Measurements from ENCODE around the gene RPS19. TPM values are rescaled to one million over a fixed set of nuclear protein-coding genes. Genes with fewer than 3 reads are reported as not detected.
A peak's percentile ranks its signal among the peaks of the same experiment; 100 is the strongest.

The RPS19 gene
- total and polyA plus RNA-seq, 4 donors, result 275 to 655 (median 476) TPM

- whole genome bisulfite sequencing, result 79% methylated on average over 17 of the region's 17 CpGs
- Histone ChIP-seq H3K4me3 (ENCODE audit: low read depth in 1 of 3, low read length in 3 of 3) (no peak overlapping the region), H3K9me3 (ENCODE audit: control insufficient read depth in 4 of 4, low read length in 3 of 4) (no peaks in the 10 kb centered on the region), H3K27ac (ENCODE audit: low read depth in 1 of 2, low read length in 2 of 2) (peak overlapping the region in 1 of 2 donors; percentile 41), H3K36me3 (ENCODE audit: control insufficient read depth in 4 of 4, insufficient read depth in 3 of 4, low read depth in 1 of 4, low read length in 3 of 4) (no peaks in the 10 kb centered on the region), H3K4me1 (ENCODE audit: control insufficient read depth in 4 of 4, insufficient read depth in 4 of 4, low read length in 3 of 4) (peaks cover 0 to 6% (median 2%) of the 10 kb centered on the region in 4 donors), H3K27me3 (ENCODE audit: control insufficient read depth in 4 of 4, insufficient read depth in 4 of 4, low read length in 3 of 4) (no peaks in the 10 kb centered on the region), H3K9ac (ENCODE audit: low read depth in 1 of 2, low read length in 2 of 2) (peak overlapping the region in 1 of 2 donors; percentile 27)
- TF ChIP-seq MAX (IDR thresholded peaks at IDR 0.05) (no peak), FOXA1 (IDR thresholded peaks at IDR 0.05) (no peak), RXRA (IDR thresholded peaks at IDR 0.05) (no peak), RAD21 (IDR thresholded peaks at IDR 0.05) (no peak), ZBTB33 (IDR thresholded peaks at IDR 0.05) (no peak), NR2F2 (IDR thresholded peaks at IDR 0.05) (no peak), JUND (IDR thresholded peaks at IDR 0.05) (no peak), HNF4A (conservative IDR thresholded peaks at IDR 0.05) (no peak), YY1 (IDR thresholded peaks at IDR 0.05) (no peak), ATF3 (IDR thresholded peaks at IDR 0.05) (no peak), FOXA2 (IDR thresholded peaks at IDR 0.05) (no peak), EGR1 (IDR thresholded peaks at IDR 0.05; ENCODE audit: low read depth in 2 of 2) (no peak), CTCF (IDR thresholded peaks at IDR 0.05; ENCODE audit: low read depth, low read length, missing input control) (no peak), TAF1 (conservative IDR thresholded peaks at IDR 0.05) (no peak), GABPA (IDR thresholded peaks at IDR 0.05 in 1 of 2, conservative IDR thresholded peaks at IDR 0.05 in 1 of 2) (no peak), SP1 (IDR thresholded peaks at IDR 0.05) (no peak)
- no peak for DNase-seq (ENCODE audit: low spot score)
Observed at GRCh38 chr19:41877916-41878905, 18.2 kb downstream of the RPS19 start.

- H3K9me3 ChIP-seq (ENCODE audit: control insufficient read depth in 4 of 4, low read length in 3 of 4), result no peaks in the 10 kb centered on the region
- no peak for DNase-seq (ENCODE audit: low spot score)
- 89% methylated on average over 21 of the region's 21 CpGs for WGBS
- no peak overlapping the region for H3K27ac ChIP-seq (ENCODE audit: low read depth in 1 of 2, low read length in 2 of 2)
- TF ChIP-seq ZBTB33 (IDR thresholded peaks at IDR 0.05), result no peak
- TF ChIP-seq ATF3 (IDR thresholded peaks at IDR 0.05), result no peak
- TF ChIP-seq FOXA1 (IDR thresholded peaks at IDR 0.05), result no peak
- TF ChIP-seq NR2F2 (IDR thresholded peaks at IDR 0.05), result no peak
- no peak for TF ChIP-seq FOXA2 (IDR thresholded peaks at IDR 0.05)
- TF ChIP-seq SP1 (IDR thresholded peaks at IDR 0.05), result no peak
- no peak for TF ChIP-seq RAD21 (IDR thresholded peaks at IDR 0.05)
- no peak for TF ChIP-seq GABPA (IDR thresholded peaks at IDR 0.05 in 1 of 2, conservative IDR thresholded peaks at IDR 0.05 in 1 of 2)
- no peak for TF ChIP-seq YY1 (IDR thresholded peaks at IDR 0.05)
- TF ChIP-seq CTCF (IDR thresholded peaks at IDR 0.05; ENCODE audit: low read depth, low read length, missing input control), result no peak
- TF ChIP-seq EGR1 (IDR thresholded peaks at IDR 0.05; ENCODE audit: low read depth in 2 of 2), result no peak
- TF ChIP-seq RXRA (IDR thresholded peaks at IDR 0.05), result no peak
- no peak for TF ChIP-seq HNF4G (IDR thresholded peaks at IDR 0.05)
- no peak for TF ChIP-seq TAF1 (conservative IDR thresholded peaks at IDR 0.05)
- TF ChIP-seq JUND (IDR thresholded peaks at IDR 0.05), result no peak
- peaks cover 0 to 12% (median 4%) of the 10 kb centered on the region in 4 donors for H3K4me1 ChIP-seq (ENCODE audit: control insufficient read depth in 4 of 4, insufficient read depth in 4 of 4, low read length in 3 of 4)
- no peak overlapping the region for H3K4me3 ChIP-seq (ENCODE audit: low read depth in 1 of 3, low read length in 3 of 3)
- H3K36me3 ChIP-seq (ENCODE audit: control insufficient read depth in 4 of 4, insufficient read depth in 3 of 4, low read depth in 1 of 4, low read length in 3 of 4), result no peaks in the 10 kb centered on the region
- no peaks in the 10 kb centered on the region for H3K27me3 ChIP-seq (ENCODE audit: control insufficient read depth in 4 of 4, insufficient read depth in 4 of 4, low read length in 3 of 4)
- H3K9ac ChIP-seq (ENCODE audit: low read depth in 1 of 2, low read length in 2 of 2), result no peak overlapping the region
Observed at GRCh38 chr19:41879080-41879479, 19.0 kb downstream of the RPS19 start.
